Activated T-cell treated with anti-CD3 and anti-CD28 coated beads, Interleukin-2, amount 50 U/mL, for 72 hours (primary cell): Measurements from ENCODE around the gene ITFG1. TPM values are rescaled to one million over a fixed set of nuclear protein-coding genes. Genes with fewer than 3 reads are reported as not detected.

Experiments used
- ATAC-seq, 2 donors: fragments of 150-1000 bp; cut with Tn5 transposase; replicated peaks in 1 of 2; 2 replicates each; pipeline ENCODE4 v1.10.0; 2021; ENCODE audit warnings: moderate library complexity in 2 of 2, mild to moderate bottlenecking in 1 of 2
- DNase-seq, 2 donors: peaks; one replicate each; pipeline ENCODE4 v3.0.0; 2021 to 2022; ENCODE audit warnings: mixed read lengths in 1 of 2
- H3K27ac Mint-ChIP-seq: one replicate; pipeline ENCODE4 v1.8.0; 2022; ENCODE audit warnings: mild to moderate bottlenecking, moderate library complexity, mixed read lengths
- H3K27me3 Mint-ChIP-seq: one replicate; pipeline ENCODE4 v1.8.0; 2022; ENCODE audit warnings: low read depth, mixed read lengths
- H3K36me3 Mint-ChIP-seq, 2 donors: one replicate each; pipeline ENCODE4 v1.8.0; 2022; ENCODE audit warnings: mixed read lengths in 2 of 2, mild to moderate bottlenecking in 1 of 2; ENCODE audit not compliant: insufficient read depth in 2 of 2
- H3K4me1 Mint-ChIP-seq: one replicate; pipeline ENCODE4 v1.8.0; 2022; ENCODE audit warnings: low read depth, mixed read lengths
- H3K4me3 Mint-ChIP-seq, 2 donors: one replicate each; pipeline ENCODE4 v1.8.0; 2022; ENCODE audit warnings: mild to moderate bottlenecking in 2 of 2, mixed read lengths in 2 of 2, moderate library complexity in 2 of 2
- H3K9me3 Mint-ChIP-seq, 2 donors: one replicate each; pipeline ENCODE4 v1.8.0; 2022; ENCODE audit warnings: mixed read lengths in 2 of 2
- total RNA-seq, 2 donors: library from RNA; stranded (reverse); gene quantifications; one replicate each; pipeline ENCODE4 v1.2.3, GENCODE V29; 2022

Gene ITFG1
- total RNA-seq, 2 donors from 2014 or later = 23.4 to 27.3 TPM

GRCh38 chr16:47109361-47109760, 351.5 kb downstream of the ITFG1 start:
- Mint-ChIP-seq H3K36me3 (peaks cover 0 to 1% of the 10 kb centered on the region in 2 donors), H3K9me3 (peaks cover 0 to 3% of the 10 kb centered on the region in 2 donors), H3K4me1 (peaks cover 6% of the 10 kb centered on the region), H3K27ac (no peak overlapping the region), H3K27me3 (no peaks in the 10 kb centered on the region), H3K4me3 (no peak overlapping the region)
- DNase-seq (no peak), ATAC-seq (no peak)

Other genes starting within 250 kb of the ITFG1 start
- gene PHKB, start 268 bp upstream of the ITFG1 start, total RNA-seq = 10 to 100 TPM; 28.5 to 39.5 TPM